ENCODE data around the gene NLRC3. TPM values are rescaled to one million over a fixed set of nuclear protein-coding genes. Genes with fewer than 3 reads are reported as not detected.

The NLRC3 gene
- total RNA-seq, 1 donor from 2014 or later: 0.23 TPM

DNA sequence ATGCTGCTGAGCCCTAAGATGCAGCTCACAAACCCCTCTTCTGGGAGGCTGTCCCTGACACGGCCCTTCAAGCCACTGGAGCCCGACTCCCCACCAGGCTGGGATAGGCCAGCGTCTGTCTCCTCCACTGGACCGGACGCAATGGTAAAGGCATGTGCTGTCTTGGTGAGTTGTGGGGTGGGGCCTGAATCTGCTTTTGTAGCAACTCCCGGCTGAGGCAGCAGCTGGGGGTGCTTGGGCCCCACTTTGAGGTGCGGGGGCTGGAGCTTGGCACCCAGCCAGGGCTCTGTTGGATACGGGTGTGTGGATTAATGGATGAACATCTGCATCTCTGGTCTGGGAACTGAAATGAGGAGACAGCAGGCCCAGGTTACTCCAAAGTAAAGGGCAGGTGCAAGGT lies 3.5 kb upstream of the NLRC3 start:
- Histone ChIP-seq H3K9me3 (ENCODE audit: insufficient read depth, low read depth, low read length) (no peaks in the 10 kb centered on the region), H3K36me3 (ENCODE audit: insufficient read depth, low read length) (no peaks in the 10 kb centered on the region), H3K79me2 (ENCODE audit: insufficient read depth, low read length) (no peaks in the 10 kb centered on the region), H4K20me1 (ENCODE audit: insufficient read depth, low read length) (no peaks in the 10 kb centered on the region), H3K4me2 (ENCODE audit: low read length) (no peak overlapping the region), H3K27ac (ENCODE audit: low read depth, low read length) (no peak overlapping the region), H3K9ac (ENCODE audit: low read length) (no peak overlapping the region), H3K4me1 (ENCODE audit: insufficient read depth, low read length) (peaks cover 3% of the 10 kb centered on the region), H2AFZ (ENCODE audit: low read depth, low read length) (no peak overlapping the region), H3K4me3 (ENCODE audit: insufficient read depth, low read depth, low read length) (no peak overlapping the region), H3K27me3 (ENCODE audit: insufficient read depth, low read length) (no peaks in the 10 kb centered on the region)
- Mint-ChIP-seq H3K36me3 (ENCODE audit: low read depth, unreplicated experiment) (peaks cover 11% of the 10 kb centered on the region), H3K4me3 (ENCODE audit: unreplicated experiment) (no peak overlapping the region), H3K4me1 (ENCODE audit: low read depth, unreplicated experiment) (peaks cover 9% of the 10 kb centered on the region), H3K27ac (ENCODE audit: unreplicated experiment) (no peak overlapping the region), H3K27me3 (ENCODE audit: low read depth, unreplicated experiment) (no peaks in the 10 kb centered on the region), H3K9me3 (ENCODE audit: unreplicated experiment) (no peaks in the 10 kb centered on the region)
- TF ChIP-seq, protein P1, sequence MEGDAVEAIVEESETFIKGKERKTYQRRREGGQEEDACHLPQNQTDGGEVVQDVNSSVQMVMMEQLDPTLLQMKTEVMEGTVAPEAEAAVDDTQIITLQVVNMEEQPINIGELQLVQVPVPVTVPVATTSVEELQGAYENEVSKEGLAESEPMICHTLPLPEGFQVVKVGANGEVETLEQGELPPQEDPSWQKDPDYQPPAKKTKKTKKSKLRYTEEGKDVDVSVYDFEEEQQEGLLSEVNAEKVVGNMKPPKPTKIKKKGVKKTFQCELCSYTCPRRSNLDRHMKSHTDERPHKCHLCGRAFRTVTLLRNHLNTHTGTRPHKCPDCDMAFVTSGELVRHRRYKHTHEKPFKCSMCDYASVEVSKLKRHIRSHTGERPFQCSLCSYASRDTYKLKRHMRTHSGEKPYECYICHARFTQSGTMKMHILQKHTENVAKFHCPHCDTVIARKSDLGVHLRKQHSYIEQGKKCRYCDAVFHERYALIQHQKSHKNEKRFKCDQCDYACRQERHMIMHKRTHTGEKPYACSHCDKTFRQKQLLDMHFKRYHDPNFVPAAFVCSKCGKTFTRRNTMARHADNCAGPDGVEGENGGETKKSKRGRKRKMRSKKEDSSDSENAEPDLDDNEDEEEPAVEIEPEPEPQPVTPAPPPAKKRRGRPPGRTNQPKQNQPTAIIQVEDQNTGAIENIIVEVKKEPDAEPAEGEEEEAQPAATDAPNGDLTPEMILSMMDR (IDR thresholded peaks at IDR 0.05; ENCODE audit: insufficient read depth, low read depth, low read length): no peak
- TF ChIP-seq EZH2 (IDR thresholded peaks at IDR 0.05; ENCODE audit: insufficient read depth, low read length): no peak
- DNase-seq (ENCODE audit: low read depth): peak; percentile 2
- FAIRE-seq: no peak

DNA sequence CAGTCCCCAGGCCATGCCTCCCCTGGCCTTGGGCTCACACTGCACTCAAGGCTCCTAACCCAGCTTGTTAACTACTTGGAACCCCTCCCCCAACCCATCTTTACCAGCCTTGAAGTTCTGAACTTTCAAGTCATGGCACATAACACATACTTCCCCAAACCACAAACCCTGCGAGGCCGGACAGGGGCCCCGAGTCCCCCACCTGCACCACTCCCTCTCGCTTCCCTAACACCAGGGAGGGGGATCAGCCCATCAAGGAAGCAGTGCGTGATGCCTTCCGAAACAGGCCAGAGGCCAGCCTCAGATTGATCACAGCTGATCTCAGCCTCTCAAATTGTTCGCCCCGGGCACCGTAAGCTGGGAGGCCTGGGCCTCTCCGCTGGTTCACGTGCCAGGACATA lies 3.0 kb upstream of the NLRC3 start:
- Histone ChIP-seq H3K4me3 (ENCODE audit: insufficient read depth, low read depth, low read length) (no peak overlapping the region), H3K36me3 (ENCODE audit: insufficient read depth, low read length) (no peaks in the 10 kb centered on the region), H4K20me1 (ENCODE audit: insufficient read depth, low read length) (no peaks in the 10 kb centered on the region), H3K4me2 (ENCODE audit: low read length) (no peak overlapping the region), H3K27me3 (ENCODE audit: insufficient read depth, low read length) (no peaks in the 10 kb centered on the region), H2AFZ (ENCODE audit: low read depth, low read length) (no peak overlapping the region), H3K27ac (ENCODE audit: low read depth, low read length) (no peak overlapping the region), H3K79me2 (ENCODE audit: insufficient read depth, low read length) (no peaks in the 10 kb centered on the region), H3K9me3 (ENCODE audit: insufficient read depth, low read depth, low read length) (no peaks in the 10 kb centered on the region), H3K4me1 (ENCODE audit: insufficient read depth, low read length) (peaks cover 3% of the 10 kb centered on the region), H3K9ac (ENCODE audit: low read length) (no peak overlapping the region)
- Mint-ChIP-seq H3K27me3 (ENCODE audit: low read depth, unreplicated experiment) (no peaks in the 10 kb centered on the region), H3K9me3 (ENCODE audit: unreplicated experiment) (no peaks in the 10 kb centered on the region), H3K4me3 (ENCODE audit: unreplicated experiment) (no peak overlapping the region), H3K4me1 (ENCODE audit: low read depth, unreplicated experiment) (peaks cover 9% of the 10 kb centered on the region), H3K27ac (ENCODE audit: unreplicated experiment) (peak overlapping the region; percentile 77), H3K36me3 (ENCODE audit: low read depth, unreplicated experiment) (peaks cover 11% of the 10 kb centered on the region)
- TF ChIP-seq EZH2 (IDR thresholded peaks at IDR 0.05; ENCODE audit: insufficient read depth, low read length): no peak
- TF ChIP-seq, protein P1 (IDR thresholded peaks at IDR 0.05; ENCODE audit: insufficient read depth, low read depth, low read length): no peak
- DNase-seq (ENCODE audit: low read depth) (no peak), FAIRE-seq (no peak)

DNA sequence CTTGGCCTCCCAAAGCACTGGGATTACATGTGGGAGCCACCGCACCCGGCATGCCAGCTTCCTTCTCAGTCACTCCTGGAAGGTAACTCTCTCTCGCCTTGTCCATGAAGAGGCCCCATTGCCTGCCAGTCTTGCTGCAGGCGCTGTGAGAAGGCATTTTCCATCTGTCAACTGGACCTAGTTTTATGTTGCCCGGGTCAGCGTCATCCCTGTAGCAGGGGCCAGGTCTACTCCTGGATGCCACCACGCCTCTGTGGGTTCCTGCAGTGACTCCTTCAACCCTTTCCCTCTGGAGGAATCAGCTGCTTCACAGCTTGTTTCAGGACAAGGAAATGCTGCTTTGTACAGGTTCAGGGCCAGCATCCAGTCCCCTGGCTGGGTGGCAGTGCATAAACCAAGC lies 2.6 kb upstream of the NLRC3 start:
- Mint-ChIP-seq H3K4me1 (ENCODE audit: low read depth, unreplicated experiment) (peaks cover 9% of the 10 kb centered on the region), H3K27ac (ENCODE audit: unreplicated experiment) (no peak overlapping the region), H3K36me3 (ENCODE audit: low read depth, unreplicated experiment) (peaks cover 11% of the 10 kb centered on the region), H3K4me3 (ENCODE audit: unreplicated experiment) (no peak overlapping the region), H3K9me3 (ENCODE audit: unreplicated experiment) (no peaks in the 10 kb centered on the region), H3K27me3 (ENCODE audit: low read depth, unreplicated experiment) (no peaks in the 10 kb centered on the region)
- H3K9ac ChIP-seq (ENCODE audit: low read length): no peak overlapping the region
- no peak for DNase-seq (ENCODE audit: low read depth)
- FAIRE-seq: no peak
- no peak overlapping the region for H3K4me3 ChIP-seq (ENCODE audit: insufficient read depth, low read depth, low read length)
- H3K27me3 ChIP-seq (ENCODE audit: insufficient read depth, low read length): no peaks in the 10 kb centered on the region
- no peak for TF ChIP-seq EZH2 (IDR thresholded peaks at IDR 0.05; ENCODE audit: insufficient read depth, low read length)
- TF ChIP-seq, protein P1 (IDR thresholded peaks at IDR 0.05; ENCODE audit: insufficient read depth, low read depth, low read length): no peak
- H4K20me1 ChIP-seq (ENCODE audit: insufficient read depth, low read length): no peaks in the 10 kb centered on the region
- no peaks in the 10 kb centered on the region for H3K79me2 ChIP-seq (ENCODE audit: insufficient read depth, low read length)
- H3K4me2 ChIP-seq (ENCODE audit: low read length): no peak overlapping the region
- no peak overlapping the region for H2AFZ ChIP-seq (ENCODE audit: low read depth, low read length)
- H3K36me3 ChIP-seq (ENCODE audit: insufficient read depth, low read length): no peaks in the 10 kb centered on the region
- peaks cover 3% of the 10 kb centered on the region for H3K4me1 ChIP-seq (ENCODE audit: insufficient read depth, low read length)
- no peak overlapping the region for H3K27ac ChIP-seq (ENCODE audit: low read depth, low read length)
- H3K9me3 ChIP-seq (ENCODE audit: insufficient read depth, low read depth, low read length): no peaks in the 10 kb centered on the region
